Measurements from ENCODE around the gene CLIP2. TPM values are rescaled to one million over a fixed set of nuclear protein-coding genes. Genes with fewer than 3 reads are reported as not detected.
"Not testable (repeated sequence)": the region's sequence is repeated elsewhere in the genome, so short reads cannot be mapped to it uniquely, and the experiment has no call there.

CLIP2 gene
- total RNA-seq, 1 experiment from 2014 or later = 39.9 TPM

- Histone ChIP-seq H3K27ac (ENCODE audit: low read length) (no peak overlapping the region), H3K4me3 (ENCODE audit: low read depth in 2 of 2, low read length in 2 of 2) (no peak overlapping the region), H3K27me3 (ENCODE audit: control insufficient read depth, insufficient read depth, low read length) (no peaks in the 10 kb centered on the region), H3K9me3 (ENCODE audit: control insufficient read depth, insufficient read depth, low read depth, low read length) (no peaks in the 10 kb centered on the region), H3K4me1 (ENCODE audit: control insufficient read depth, insufficient read depth, low read length) (peaks cover 2% of the 10 kb centered on the region; the same call in 1 of the 2 replicates), H3K36me3 (ENCODE audit: control insufficient read depth, insufficient read depth, low read length) (no peaks in the 10 kb centered on the region)
- BruUV-seq (replicated peaks) = no TSS peak
- intact Hi-C loops (cut with micrococcal nuclease; ENCODE audit: unreplicated experiment) = no loop called here
- DNase-seq (ENCODE audit: low read depth, low spot score) (no peak), ATAC-seq (no peak)
- TF ChIP-seq CTCF (IDR thresholded peaks at IDR 0.05) (no peak), POLR2AphosphoS5 (IDR thresholded peaks at IDR 0.05; ENCODE audit: low read depth, low read length) (no peak), TCF7L2 (IDR thresholded peaks at IDR 0.05; ENCODE audit: low read depth, low read length) (no peak), REST (IDR thresholded peaks at IDR 0.05; ENCODE audit: insufficient read depth in 1 of 2, low read depth in 2 of 2, low read length in 1 of 2) (no peak), SIN3A (IDR thresholded peaks at IDR 0.05; ENCODE audit: borderline replicate concordance, insufficient read depth, low read depth, low read length) (no peak)
- ChIA-PET CTCF (no interaction called here), POLR2A (interaction anchor here (0.6 kb wide), 1 partner anchor 54 kb away, joined by 9 read pairs; no protein-coding TSS in a partner anchor)
- in situ Hi-C loops (cut with HindIII; ENCODE audit: low pct_unique_long_range_greater_than_20kb, low sequenced_read_pairs) = no loop called here
Measured at GRCh38 chr7:74351836-74352235, 62.6 kb downstream of the CLIP2 start.

- not testable (repeated sequence) for BruUV-seq (replicated peaks)
Measured at GRCh38 chr7:74352551-74353138, 63.4 kb downstream of the CLIP2 start.

GRCh38 chr7:74354009-74354408 is 64.8 kb downstream of the CLIP2 start:
- Histone ChIP-seq H3K27me3 (ENCODE audit: control insufficient read depth, insufficient read depth, low read length) (no peaks in the 10 kb centered on the region), H3K9me3 (ENCODE audit: control insufficient read depth, insufficient read depth, low read depth, low read length) (no peaks in the 10 kb centered on the region), H3K4me1 (ENCODE audit: control insufficient read depth, insufficient read depth, low read length) (peaks cover 2% of the 10 kb centered on the region; the same call in 1 of the 2 replicates), H3K36me3 (ENCODE audit: control insufficient read depth, insufficient read depth, low read length) (no peaks in the 10 kb centered on the region), H3K4me3 (ENCODE audit: low read depth in 2 of 2, low read length in 2 of 2) (no peak overlapping the region), H3K27ac (ENCODE audit: low read length) (no peak overlapping the region)
- CTCF ChIA-PET = no interaction called here
- DNase-seq (ENCODE audit: low read depth, low spot score) (no peak), ATAC-seq (no peak)
- POLR2A ChIA-PET = no interaction called here
- TF ChIP-seq REST (IDR thresholded peaks at IDR 0.05; ENCODE audit: insufficient read depth in 1 of 2, low read depth in 2 of 2, low read length in 1 of 2) (no peak), CTCF (IDR thresholded peaks at IDR 0.05) (no peak), SIN3A (IDR thresholded peaks at IDR 0.05; ENCODE audit: borderline replicate concordance, insufficient read depth, low read depth, low read length) (no peak), TCF7L2 (IDR thresholded peaks at IDR 0.05; ENCODE audit: low read depth, low read length) (no peak), POLR2AphosphoS5 (IDR thresholded peaks at IDR 0.05; ENCODE audit: low read depth, low read length) (no peak)
- in situ Hi-C loops (cut with HindIII; ENCODE audit: low pct_unique_long_range_greater_than_20kb, low sequenced_read_pairs) = no loop called here
- BruUV-seq (replicated peaks) = no TSS peak
- intact Hi-C loops (cut with micrococcal nuclease; ENCODE audit: unreplicated experiment) = no loop called here

More at GRCh38 chr7:74352551-74353138, 63.4 kb downstream of the CLIP2 start:
- DNase-seq (ENCODE audit: low read depth, low spot score); ATAC-seq; H3K4me1 ChIP-seq (ENCODE audit: control insufficient read depth, insufficient read depth, low read length); in situ Hi-C loops (cut with HindIII; ENCODE audit: low pct_unique_long_range_greater_than_20kb, low sequenced_read_pairs); intact Hi-C loops (cut with micrococcal nuclease; ENCODE audit: unreplicated experiment); CTCF ChIA-PET; H3K36me3 ChIP-seq (ENCODE audit: control insufficient read depth, insufficient read depth, low read length); H3K27me3 ChIP-seq (ENCODE audit: control insufficient read depth, insufficient read depth, low read length); H3K4me3 ChIP-seq (ENCODE audit: low read depth in 2 of 2, low read length in 2 of 2); H3K9me3 ChIP-seq (ENCODE audit: control insufficient read depth, insufficient read depth, low read depth, low read length); H3K27ac ChIP-seq (ENCODE audit: low read length): not testable (repeated sequence)
- POLR2A ChIA-PET = interaction anchor here (0.8 kb wide), 1 partner anchor 9 kb away, joined by 3 read pairs; no protein-coding TSS in a partner anchor

All from Panc1 (cell line).